RWPE1 (cell line): ENCODE data around the gene CLDN9.

ENCODE experiments used
- CTCF ChIA-PET: fragments of 350-600 bp; sonication (Branson Sonifier 250); formaldehyde crosslinking; extraction: SDS; loops from one replicate; lab custom pipeline; 2021; lab: Yijun Ruan, JAX
- POLR2A ChIA-PET: fragments of 400-600 bp; formaldehyde crosslinking; extraction: SDS; loops from one replicate; lab custom pipeline; 2020; ENCODE audit warnings: antibody characterized with exemption; ENCODE audit not compliant: low non-redundant PET; lab: Yijun Ruan, JAX
- DNase-seq: peaks from one replicate; pipeline ENCODE4 v3.0.0; 2012; ENCODE audit warnings: low spot score
- H3K27ac ChIP-seq: fragments of 450-650 bp; 2 replicates; pipeline ENCODE4 v1.5.1; 2017
- TF ChIP-seq, protein P1 (sequence below): fragments of 450-650 bp; conservative IDR thresholded peaks from 2 replicates; pipeline ENCODE4 v1.5.1; 2017; ENCODE audit warnings: low read depth, mild to moderate bottlenecking

CLDN9 gene

DNA sequence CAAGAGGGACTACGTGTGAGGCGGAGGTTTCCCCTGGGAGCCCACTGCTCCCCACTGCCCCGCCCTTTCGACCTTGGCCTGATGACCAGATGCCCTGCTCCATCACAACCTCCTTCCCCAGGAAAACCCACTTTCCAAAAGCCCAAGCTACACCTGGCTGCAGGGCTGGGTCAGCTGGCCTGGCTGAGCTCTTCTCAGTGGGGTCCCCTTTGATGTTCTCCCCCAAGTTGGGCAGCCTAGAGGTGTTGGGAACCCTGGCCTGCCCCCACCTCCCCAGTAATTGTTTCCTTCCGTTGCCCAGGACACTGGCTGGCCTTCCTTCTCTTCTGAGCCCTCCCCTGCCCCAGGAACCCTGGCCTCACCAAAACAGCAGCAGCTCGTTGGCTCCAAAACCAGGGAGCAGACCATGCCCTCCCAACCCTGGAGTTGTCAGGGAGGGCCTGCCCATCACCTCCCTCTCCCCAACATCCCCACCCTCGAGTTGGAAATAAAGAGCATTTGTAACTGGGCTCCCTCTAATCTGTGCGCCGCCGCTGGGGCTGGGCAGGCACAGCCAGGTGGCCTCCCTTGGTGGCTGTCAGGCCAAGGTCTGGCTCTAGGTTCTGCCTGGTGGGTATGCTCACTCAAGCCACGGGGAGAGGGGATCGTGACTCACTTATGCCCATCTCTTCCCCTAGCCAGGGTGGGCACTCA, 1.4 kb downstream of the CLDN9 start:
- TF ChIP-seq, protein P1, sequence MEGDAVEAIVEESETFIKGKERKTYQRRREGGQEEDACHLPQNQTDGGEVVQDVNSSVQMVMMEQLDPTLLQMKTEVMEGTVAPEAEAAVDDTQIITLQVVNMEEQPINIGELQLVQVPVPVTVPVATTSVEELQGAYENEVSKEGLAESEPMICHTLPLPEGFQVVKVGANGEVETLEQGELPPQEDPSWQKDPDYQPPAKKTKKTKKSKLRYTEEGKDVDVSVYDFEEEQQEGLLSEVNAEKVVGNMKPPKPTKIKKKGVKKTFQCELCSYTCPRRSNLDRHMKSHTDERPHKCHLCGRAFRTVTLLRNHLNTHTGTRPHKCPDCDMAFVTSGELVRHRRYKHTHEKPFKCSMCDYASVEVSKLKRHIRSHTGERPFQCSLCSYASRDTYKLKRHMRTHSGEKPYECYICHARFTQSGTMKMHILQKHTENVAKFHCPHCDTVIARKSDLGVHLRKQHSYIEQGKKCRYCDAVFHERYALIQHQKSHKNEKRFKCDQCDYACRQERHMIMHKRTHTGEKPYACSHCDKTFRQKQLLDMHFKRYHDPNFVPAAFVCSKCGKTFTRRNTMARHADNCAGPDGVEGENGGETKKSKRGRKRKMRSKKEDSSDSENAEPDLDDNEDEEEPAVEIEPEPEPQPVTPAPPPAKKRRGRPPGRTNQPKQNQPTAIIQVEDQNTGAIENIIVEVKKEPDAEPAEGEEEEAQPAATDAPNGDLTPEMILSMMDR: no peak
- DNase-seq: no peak
- POLR2A ChIA-PET: no interaction called here
- CTCF ChIA-PET: interaction anchor here (0.7 to 1.0 kb wide), 2 partner anchors 10 to 351 kb away, joined by 3 to 6 read pairs; no protein-coding TSS in a partner anchor
- no peak overlapping the region for H3K27ac ChIP-seq

DNA sequence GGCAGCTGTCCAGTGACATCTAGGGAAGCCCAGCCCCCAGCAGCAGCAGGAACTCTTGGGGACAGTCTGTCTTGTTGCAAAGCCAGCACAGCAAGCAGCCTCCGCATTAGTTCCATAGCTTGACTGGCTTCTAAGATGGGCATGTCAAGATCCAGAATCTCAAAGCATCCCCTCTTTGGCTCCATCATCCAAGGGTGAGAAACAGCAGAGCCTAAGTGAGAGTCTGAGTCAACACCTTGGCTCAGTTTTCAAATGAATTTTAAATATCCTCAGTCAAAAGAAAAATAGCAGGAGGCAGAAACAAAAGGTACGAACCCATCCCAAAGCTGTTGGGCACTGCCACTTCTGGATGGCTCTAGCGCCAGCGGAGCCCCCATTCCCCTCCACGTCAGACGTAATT, 2.2 kb downstream of the CLDN9 start:
- DNase-seq: no peak
- H3K27ac ChIP-seq: no peak overlapping the region
- ChIA-PET CTCF (interaction anchor here (0.6 kb wide), 1 partner anchor 42 kb away, joined by 4 read pairs; no protein-coding TSS in a partner anchor), POLR2A (no interaction called here)
- TF ChIP-seq, protein P1: no peak

DNA sequence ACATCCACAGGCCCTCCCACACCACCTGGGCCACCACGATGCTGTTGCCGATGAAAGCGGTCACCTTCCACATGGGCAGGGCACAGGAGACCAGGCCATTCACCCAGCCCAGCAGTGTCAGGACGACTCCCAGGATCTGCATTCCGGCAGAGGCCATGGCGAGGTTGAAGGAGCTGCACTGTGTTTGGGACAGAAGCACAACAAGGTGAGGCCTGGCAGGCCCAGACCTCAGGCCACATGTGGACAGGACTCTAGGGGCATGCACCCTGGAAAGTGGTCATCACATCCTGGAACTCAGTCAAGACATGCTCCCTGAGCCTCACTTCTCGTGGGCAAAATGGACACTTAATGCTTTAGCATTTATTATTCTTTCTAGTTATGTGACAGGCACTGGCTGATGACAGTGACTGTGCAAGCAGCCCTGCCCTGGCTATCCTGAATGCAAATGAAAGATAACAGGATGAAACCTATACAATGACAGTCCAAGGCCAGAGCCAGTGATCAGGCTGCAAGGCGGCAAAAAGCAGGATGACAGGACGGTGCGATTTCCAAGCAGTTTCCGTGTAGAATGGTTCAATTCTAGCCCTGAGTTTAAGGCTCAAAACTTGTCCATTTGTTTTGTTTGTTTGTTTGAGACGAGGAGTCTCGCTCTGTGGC, 3.3 kb downstream of the CLDN9 start:
- POLR2A ChIA-PET: no interaction called here
- CTCF ChIA-PET: no interaction called here
- DNase-seq: no peak
- H3K27ac ChIP-seq: no peak overlapping the region; the same call in 1 of the 2 replicates
- TF ChIP-seq, protein P1: no peak

DNA sequence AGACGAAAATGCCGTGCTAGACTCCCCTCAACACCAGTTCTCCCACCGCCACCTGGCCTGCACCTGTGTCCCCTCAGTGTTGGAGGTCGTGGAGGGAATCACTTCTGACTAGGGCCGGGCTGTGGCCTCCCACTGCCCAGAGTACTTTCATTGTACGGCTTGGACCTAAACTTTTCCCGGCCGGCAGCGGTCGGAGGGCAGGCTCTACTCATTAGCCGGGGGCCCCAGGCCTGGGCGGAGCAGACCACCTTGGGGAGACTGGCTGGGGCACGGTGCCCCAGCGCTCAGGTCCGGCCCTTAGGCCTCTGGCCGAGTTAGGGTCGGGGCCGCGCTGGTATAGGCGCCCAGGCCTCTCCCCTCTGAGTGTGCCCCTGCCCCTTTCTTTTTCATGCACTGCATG, 4.6 kb downstream of the CLDN9 start:
- TF ChIP-seq, protein P1: no peak
- DNase-seq: no peak
- H3K27ac ChIP-seq: no peak overlapping the region
- ChIA-PET CTCF (no interaction called here), POLR2A (no interaction called here)

DNA sequence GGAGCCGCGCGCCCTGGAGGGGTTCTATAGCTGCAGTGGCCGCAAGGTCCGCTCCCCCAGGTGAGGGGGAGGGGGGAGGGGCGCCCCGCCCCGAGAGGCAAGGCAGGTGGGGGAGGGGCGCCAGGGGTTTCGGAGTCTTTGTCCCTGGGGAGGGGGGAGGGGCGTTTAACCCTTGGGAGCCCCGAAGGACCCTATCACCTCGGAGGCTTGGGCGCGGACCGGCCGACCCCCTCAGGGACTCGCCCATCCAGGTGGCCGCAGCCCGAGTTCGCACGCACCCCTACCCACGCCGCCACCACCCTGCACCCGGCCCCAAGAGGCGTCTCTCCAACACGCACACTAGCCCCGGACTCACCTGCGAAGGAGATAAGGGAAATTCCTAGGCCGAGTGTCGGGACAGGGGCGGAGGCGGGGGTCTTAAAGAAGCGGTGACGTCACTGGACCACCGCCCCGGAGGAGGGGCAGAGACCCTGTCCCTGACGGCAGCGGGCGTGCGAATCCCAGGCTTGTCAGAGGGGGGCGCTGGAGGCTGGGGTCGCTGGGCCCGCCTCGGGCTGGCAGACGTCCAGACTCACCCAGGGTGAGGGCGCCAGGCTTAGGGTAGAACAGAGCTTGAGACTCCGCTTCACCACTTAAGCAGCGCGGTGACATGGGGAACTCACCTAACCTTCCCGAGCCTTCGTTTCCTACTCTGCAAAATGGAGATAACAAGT, 5.2 kb downstream of the CLDN9 start, which contains the start of gene CLDN6:
TSS of gene CLDN6 (minus strand) at position 390 of the 713 bp plus-strand sequence. CDS start 2,162 bp downstream, outside the sequence.
- no peak for DNase-seq
- ChIA-PET POLR2A (no interaction called here), CTCF (no interaction called here)
- TF ChIP-seq, protein P1: no peak
- H3K27ac ChIP-seq: no peak within 1 kb of the TSS
